ENCODE results near the gene FAM171A1.

FAM171A1 gene

DNA sequence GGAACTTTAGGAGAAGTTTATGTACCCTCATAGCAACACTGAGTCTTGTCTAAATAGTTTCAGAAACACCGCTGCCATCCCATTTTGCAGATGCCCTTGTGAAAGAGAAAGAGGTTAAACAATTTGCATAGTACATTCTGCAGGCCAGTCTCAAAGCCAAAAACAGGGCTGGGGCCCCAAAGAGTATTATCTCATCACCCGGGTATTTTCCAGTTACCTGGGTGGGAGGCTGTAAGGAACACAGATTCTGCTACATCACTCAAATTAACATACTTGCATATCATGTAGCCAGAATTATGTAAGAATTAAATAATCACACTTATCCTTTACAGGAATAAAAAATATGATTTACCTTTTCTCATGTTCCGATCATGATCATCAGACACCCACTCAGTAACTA lies 3.1 kb upstream of the FAM171A1 start:
- no peak for DNase-seq (ENCODE audit: low read depth)

DNA sequence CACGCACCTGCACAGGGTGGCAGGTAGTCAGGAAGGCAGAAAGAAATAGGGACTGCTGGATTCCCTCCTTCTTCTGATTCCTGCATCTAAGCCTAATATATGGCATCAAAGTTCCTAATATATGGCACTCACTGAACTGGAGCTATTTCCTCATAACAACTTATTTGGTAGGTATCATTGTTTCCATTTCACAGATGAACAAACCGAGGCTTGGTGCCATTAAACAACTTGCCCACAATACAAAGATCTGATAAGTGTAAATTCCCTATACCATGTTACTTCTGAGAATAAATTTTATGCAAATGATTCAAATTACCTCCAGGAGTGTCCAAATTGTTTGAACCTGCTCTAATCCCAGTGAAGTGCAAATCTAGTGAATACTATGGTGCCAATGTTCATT lies 2.1 kb upstream of the FAM171A1 start:
- DNase-seq (ENCODE audit: low read depth), result no peak

- no peak for DNase-seq (ENCODE audit: low read depth)
Observed at GRCh38 chr10:15370212-15370855, 755 bp downstream of the FAM171A1 start.

DNA sequence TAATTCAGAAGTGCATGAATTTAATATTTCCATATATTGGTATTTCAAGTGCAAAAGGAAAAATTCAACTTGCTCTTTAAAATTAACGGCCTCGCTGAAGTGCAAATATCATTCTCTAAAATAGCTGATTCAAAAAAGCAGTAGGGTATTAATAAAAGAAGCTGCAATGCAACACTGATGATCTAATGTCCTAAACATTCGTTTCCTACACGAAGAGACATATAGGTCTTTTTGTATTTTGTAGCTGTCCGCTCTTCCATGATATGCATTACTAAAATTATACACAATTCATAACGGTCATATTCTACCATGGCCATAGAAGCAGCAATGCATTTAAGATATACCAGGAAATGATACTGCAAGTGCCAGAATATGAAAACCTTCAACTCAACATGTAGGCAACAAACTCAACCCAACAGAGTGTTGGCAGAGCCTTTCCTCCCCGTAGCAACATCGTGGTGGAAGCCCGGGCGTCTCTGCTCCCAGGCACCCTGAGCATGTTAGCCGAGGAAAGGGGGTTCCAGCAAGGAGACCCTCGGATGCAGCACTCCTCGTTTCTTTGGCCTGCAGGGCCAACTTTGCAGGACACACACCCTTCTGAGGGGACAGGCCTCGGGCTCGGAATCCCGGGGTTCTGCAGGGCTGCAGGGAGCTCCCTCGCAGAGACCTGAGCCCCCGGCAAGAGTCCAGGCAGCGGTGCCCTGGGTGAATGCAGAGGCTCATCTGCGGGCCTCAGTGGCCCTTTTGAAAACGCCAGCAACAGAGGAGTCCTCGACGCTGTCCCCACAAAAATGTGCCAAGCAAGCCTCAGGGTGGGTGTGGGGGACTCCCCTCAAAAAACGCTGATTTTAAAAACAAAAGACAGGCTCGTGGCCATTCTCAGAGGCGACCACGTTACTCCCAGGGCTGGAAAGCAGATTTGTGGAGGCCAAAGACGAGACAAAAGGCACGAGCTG lies 1.6 kb downstream of the FAM171A1 start:
- DNase-seq (ENCODE audit: low read depth), result no peak

GRCh38 chr10:15368101-15368855 lies 2.8 kb downstream of the FAM171A1 start:
- no peak for DNase-seq (ENCODE audit: low read depth)

GRCh38 chr10:15367296-15368085 lies 3.6 kb downstream of the FAM171A1 start:
- DNase-seq (ENCODE audit: low read depth), result no peak

DNA sequence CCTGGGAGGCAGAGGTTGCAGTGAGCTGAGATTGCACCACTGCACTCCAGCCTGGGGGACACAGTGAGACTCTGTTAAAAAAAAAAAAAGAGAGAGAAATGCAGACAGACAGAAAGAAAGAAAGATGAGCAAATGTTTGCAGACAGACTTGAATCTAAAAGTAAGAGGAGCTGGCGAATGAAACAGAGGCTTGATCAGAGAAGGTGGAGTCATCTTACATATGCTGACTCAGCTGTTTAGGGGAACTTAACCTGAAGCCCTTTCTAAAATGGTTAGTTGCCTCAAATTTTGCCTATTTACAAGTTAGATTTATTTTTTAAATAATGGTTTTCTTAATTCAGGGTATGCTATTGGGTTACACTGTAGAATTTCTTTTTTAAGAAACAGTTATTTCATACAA lies 5.4 kb downstream of the FAM171A1 start:
- DNase-seq (ENCODE audit: low read depth), result no peak

GRCh38 chr10:15364001-15364400 lies 7.1 kb downstream of the FAM171A1 start:
- no peak for DNase-seq (ENCODE audit: low read depth)

GRCh38 chr10:15363031-15363430 lies 8.1 kb downstream of the FAM171A1 start:
- no peak for DNase-seq (ENCODE audit: low read depth)

DNA sequence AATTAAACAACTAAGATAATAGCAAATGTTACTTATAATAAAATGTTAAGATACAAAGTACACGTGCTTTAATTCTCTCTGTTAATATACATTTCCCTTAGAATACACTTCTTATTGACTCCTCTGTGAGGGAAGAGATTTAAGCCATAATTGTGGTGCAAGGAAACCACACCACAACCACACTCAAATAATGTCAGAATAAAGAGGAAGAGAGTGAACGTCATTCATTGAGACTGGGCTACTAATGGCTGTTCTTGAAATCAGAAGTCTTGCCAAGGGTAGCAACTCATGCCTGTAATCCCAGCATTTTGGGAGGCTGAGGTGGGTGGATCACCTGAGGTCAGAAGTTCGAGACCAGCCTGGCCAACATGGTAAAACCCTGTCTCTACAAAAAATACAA lies 10.0 kb downstream of the FAM171A1 start:
- DNase-seq (ENCODE audit: low read depth), result no peak

DNA sequence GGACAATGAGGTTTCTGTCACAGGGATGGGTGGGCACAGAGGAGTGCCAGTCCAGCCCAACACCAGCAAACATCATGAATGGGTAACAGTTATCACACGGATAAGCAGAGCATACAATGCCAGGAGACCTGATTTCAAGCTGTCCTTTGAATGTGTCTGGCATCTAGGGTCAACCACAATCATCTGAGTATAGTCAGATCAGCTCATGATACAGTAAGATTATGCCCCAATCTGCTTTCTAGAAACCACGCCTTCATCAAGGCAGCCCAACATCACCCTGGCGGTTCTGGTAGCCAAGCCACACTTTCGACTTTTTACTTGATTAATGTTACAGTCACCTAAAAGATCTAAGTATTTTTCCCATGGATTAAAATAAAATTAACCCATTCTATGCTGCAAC lies 10.5 kb downstream of the FAM171A1 start:
- DNase-seq (ENCODE audit: low read depth), result no peak

GRCh38 chr10:15353471-15354017 lies 17.5 kb downstream of the FAM171A1 start:
- no peak for DNase-seq (ENCODE audit: low read depth)

GRCh38 chr10:15352836-15353235 lies 18.3 kb downstream of the FAM171A1 start:
- DNase-seq (ENCODE audit: low read depth), result no peak

- no peak for DNase-seq (ENCODE audit: low read depth)
Observed at GRCh38 chr10:15352201-15352600, 18.9 kb downstream of the FAM171A1 start.

DNA sequence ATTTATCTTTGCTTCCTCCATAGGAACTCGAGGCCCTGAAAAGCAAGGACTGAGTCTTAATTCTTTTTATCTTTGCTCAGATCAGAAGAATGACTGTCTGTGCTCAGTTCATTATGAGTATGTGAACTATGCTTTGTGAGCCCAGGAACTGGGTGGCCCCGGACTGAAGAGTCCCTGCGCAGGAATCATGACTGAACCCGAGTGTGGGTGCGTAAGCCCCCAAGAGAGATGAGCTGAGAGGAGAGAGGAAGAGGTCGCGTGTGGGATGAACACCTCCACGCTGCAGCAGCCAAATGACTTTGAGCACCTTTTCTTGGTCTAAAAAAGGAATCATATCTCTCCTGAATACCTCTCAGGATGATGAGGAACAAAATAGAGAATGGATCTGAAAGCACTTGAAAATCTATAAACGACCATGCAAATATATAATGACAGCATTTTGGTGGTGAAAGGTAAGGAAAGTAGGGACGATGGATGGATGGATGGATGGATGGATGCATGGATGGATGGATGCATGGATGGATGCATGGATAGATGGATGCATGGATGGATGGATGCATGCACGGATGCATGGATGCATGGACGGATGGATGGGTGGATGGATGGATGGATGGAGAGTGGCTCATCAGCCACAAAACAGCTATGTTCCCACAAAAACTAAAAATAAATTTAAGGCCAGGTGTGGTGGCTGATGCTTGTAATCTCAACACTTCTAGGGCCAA lies 19.8 kb downstream of the FAM171A1 start:
- no peak for DNase-seq (ENCODE audit: low read depth)

GRCh38 chr10:15349112-15349511 lies 22.0 kb downstream of the FAM171A1 start:
- DNase-seq (ENCODE audit: low read depth), result no peak

GRCh38 chr10:15348579-15348978 lies 22.5 kb downstream of the FAM171A1 start:
- DNase-seq (ENCODE audit: low read depth), result peak; percentile 21

GRCh38 chr10:15347150-15347549 lies 23.9 kb downstream of the FAM171A1 start:
- DNase-seq (ENCODE audit: low read depth), result no peak

DNA sequence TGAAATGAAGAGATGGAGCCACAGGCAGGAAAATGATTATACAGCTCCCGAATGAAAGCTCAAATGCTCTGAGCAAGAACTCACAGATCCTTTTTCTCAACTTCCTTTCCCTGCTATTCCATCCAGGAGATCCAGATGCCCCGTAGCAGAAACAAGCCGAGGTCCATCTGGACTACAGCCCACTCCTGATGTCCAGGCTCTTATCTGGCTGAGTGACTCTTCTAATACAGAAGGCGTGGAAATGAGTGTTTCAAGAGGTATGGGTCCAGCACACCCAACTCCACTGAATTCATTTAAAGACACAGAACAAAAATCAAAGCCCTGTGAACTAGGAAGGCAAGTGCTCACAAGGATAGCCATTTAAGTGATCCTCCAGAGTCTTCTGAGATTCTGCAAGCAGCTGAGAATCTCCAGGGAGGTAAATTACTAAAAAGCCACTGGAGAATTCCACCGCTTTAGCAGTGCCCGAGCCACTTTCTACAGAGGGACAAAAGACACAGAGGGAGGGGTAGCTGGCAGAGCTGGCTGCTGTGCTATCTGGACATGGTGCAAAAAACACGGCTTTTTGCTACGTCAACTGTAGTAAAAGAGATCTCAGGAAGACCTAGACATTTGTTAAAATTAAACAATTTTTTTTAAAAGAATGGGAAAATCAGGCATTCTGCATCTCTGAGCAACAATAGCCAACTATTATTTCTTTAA lies 24.5 kb downstream of the FAM171A1 start:
- DNase-seq (ENCODE audit: low read depth), result no peak

- DNase-seq (ENCODE audit: low read depth), result no peak
Observed at GRCh38 chr10:15345450-15345849, 25.6 kb downstream of the FAM171A1 start.
